ENCODE measurements around the gene NUBP1. TPM values are rescaled to one million over a fixed set of nuclear protein-coding genes. Genes with fewer than 3 reads are reported as not detected.
"Not testable (repeated sequence)": the region's sequence is repeated elsewhere in the genome, so short reads cannot be mapped to it uniquely, and the experiment has no call there.

The NUBP1 gene
- total RNA-seq, 1 donor, result 13.0 TPM

DNA sequence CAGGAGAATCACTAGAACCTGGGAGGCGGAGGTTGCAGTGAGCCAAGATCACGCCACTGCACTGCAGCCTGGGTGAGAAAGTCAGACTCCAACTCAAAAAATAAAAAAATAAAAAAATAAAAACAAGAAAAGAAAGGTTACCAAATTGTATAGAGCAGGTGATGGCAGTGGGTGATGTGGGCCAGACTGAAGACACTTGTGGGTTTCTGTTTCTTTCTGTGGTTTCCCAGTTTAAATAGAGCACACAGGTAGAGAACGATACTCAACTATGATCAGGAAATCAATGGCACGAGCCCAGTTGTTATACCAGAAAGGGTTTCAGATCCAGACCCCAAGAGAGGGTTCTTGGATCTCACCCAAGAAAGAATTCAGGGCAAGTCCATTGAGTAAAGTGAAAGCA lies 32.6 kb downstream of the NUBP1 start:
- no peak for DNase-seq (ENCODE audit: low read depth)
- no peak overlapping the region for H3K4me3 ChIP-seq (ENCODE audit: low read depth, low read length)
- TF ChIP-seq, protein P1, sequence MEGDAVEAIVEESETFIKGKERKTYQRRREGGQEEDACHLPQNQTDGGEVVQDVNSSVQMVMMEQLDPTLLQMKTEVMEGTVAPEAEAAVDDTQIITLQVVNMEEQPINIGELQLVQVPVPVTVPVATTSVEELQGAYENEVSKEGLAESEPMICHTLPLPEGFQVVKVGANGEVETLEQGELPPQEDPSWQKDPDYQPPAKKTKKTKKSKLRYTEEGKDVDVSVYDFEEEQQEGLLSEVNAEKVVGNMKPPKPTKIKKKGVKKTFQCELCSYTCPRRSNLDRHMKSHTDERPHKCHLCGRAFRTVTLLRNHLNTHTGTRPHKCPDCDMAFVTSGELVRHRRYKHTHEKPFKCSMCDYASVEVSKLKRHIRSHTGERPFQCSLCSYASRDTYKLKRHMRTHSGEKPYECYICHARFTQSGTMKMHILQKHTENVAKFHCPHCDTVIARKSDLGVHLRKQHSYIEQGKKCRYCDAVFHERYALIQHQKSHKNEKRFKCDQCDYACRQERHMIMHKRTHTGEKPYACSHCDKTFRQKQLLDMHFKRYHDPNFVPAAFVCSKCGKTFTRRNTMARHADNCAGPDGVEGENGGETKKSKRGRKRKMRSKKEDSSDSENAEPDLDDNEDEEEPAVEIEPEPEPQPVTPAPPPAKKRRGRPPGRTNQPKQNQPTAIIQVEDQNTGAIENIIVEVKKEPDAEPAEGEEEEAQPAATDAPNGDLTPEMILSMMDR (IDR thresholded peaks at IDR 0.05; ENCODE audit: insufficient read depth, low read depth, low read length), result no peak

DNA sequence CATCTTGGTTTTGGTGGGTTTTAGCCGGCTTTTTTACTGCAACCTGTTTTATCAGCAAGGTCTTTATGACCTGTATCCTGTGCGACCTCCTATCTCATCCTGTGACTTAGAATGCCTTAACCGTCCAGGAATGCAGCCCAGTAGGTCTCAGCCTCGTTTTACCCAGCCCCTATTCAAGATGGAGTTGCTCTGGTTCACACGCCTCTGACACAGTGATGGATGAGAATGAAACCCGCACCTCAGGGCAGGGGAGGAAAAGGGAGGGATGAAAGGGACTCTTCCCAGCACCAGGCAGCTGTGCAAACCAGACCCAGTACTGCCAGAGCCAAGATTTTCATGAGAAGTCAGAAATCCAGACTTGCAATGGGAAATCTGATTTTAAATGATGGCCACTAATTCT lies 33.3 kb downstream of the NUBP1 start:
- DNase-seq (ENCODE audit: low read depth), result not testable (repeated sequence)

GRCh38 chr16:10777356-10777755 lies 33.7 kb downstream of the NUBP1 start:
- TF ChIP-seq, protein P1 (IDR thresholded peaks at IDR 0.05; ENCODE audit: insufficient read depth, low read depth, low read length), result no peak
- no peak overlapping the region for H3K4me3 ChIP-seq (ENCODE audit: low read depth, low read length)
- DNase-seq (ENCODE audit: low read depth), result no peak

More for the DNA sequence above, 33.3 kb downstream of the NUBP1 start:
- H3K4me3 ChIP-seq (ENCODE audit: low read depth, low read length), result not testable (repeated sequence)

GRCh38 chr16:10779908-10780307 lies 36.3 kb downstream of the NUBP1 start:
- H3K4me3 ChIP-seq (ENCODE audit: low read depth, low read length); DNase-seq (ENCODE audit: low read depth): not testable (repeated sequence)

DNA sequence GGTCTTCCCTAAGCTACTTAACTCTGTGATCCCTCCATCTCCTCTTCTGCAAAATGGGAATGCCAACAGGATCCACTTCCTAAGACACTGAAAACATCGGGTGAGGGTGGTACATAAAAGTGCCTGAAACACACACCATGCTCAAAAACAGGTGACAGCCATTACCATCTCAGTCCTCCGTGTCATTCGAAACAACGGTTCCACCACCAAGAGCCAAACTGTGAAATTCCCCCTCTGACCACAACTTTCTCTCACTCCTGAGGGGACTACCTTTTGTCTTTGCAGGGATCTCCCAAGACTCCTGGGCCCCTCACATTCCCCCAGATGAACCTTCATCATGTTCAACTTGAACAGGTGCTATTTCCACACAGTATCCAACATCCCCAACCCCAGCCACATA lies 37.0 kb downstream of the NUBP1 start:
- no peak overlapping the region for H3K4me3 ChIP-seq (ENCODE audit: low read depth, low read length)
- no peak for DNase-seq (ENCODE audit: low read depth)
- TF ChIP-seq, protein P1 (IDR thresholded peaks at IDR 0.05; ENCODE audit: insufficient read depth, low read depth, low read length), result no peak

DNA sequence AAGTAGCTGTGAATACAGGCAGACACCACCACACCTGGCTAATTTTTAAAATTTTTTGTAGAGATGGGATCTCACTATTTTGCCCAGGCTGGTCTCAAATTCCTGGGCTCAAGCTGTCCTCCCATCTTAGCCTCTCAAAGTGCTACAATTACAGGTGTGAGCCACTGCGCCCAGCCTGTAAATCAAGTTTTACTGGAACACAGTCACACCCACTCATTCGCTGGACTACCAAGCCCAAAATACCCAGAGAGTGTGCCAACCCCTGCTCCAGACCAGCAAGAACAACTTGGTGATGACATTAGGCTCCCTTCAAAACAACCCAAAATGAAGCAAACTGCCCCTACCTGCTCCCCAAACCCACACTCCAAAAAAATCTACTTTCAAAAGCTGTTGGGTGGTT lies 39.0 kb downstream of the NUBP1 start:
- DNase-seq (ENCODE audit: low read depth), result no peak
- no peak overlapping the region for H3K4me3 ChIP-seq (ENCODE audit: low read depth, low read length)
- TF ChIP-seq, protein P1 (IDR thresholded peaks at IDR 0.05; ENCODE audit: insufficient read depth, low read depth, low read length), result no peak

GRCh38 chr16:10787304-10787703 lies 43.7 kb downstream of the NUBP1 start:
- no peak overlapping the region for H3K4me3 ChIP-seq (ENCODE audit: low read depth, low read length)
- TF ChIP-seq, protein P1 (IDR thresholded peaks at IDR 0.05; ENCODE audit: insufficient read depth, low read depth, low read length), result no peak
- no peak for DNase-seq (ENCODE audit: low read depth)

DNA sequence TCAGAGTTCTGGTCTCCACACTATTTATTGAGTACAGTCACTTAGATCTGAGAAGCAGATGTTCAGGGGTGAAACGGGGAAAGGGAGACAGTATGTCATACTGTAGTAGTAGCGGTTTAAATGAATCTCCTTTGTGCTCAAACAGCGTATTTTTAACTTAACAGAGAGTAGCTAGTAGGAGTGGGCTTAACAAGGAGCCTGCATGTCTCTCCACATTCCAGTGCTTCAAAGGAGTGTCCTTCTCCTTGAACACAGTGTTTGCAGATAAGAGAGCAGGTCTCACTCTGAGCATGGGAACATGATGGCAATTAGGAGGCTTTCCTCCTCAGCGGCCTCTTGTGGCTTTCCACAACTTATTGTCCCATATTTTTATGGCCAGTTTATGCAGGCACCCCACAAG lies 45.0 kb downstream of the NUBP1 start:
- not testable (repeated sequence) for DNase-seq (ENCODE audit: low read depth); H3K4me3 ChIP-seq (ENCODE audit: low read depth, low read length)

DNA sequence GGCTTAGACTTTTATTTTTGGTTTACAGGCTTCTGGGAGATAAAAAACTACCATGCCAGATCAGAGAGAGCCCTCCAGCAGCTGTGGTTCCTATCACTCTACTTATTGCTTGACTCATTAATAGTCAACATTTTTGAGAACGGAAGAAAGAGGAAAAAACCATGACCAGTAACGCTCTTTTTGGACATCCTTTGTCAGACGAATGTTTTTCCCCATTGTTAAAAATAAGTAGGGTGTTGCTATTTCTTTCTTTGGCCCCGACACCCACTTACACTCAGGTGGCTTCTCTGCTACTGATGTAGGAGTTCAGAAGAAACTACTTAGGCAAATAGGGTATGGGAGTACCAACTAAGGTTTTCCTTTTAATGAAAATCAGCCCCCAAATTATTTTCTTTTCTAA lies 47.4 kb downstream of the NUBP1 start:
- no peak overlapping the region for H3K4me3 ChIP-seq (ENCODE audit: low read depth, low read length)
- TF ChIP-seq, protein P1 (IDR thresholded peaks at IDR 0.05; ENCODE audit: insufficient read depth, low read depth, low read length), result no peak
- DNase-seq (ENCODE audit: low read depth), result no peak

All from fibroblast of villous mesenchyme (primary cell).